H9 (cell line): ENCODE results near the gene KBTBD6. TPM values are rescaled to one million over a fixed set of nuclear protein-coding genes. Genes with fewer than 3 reads are reported as not detected.
A peak's percentile ranks its signal among the peaks of the same experiment; 100 is the strongest.

ENCODE experiments used
- DNase-seq: peaks from one replicate; pipeline ENCODE4 v3.0.0-alpha.2; 2017
- H2AFZ ChIP-seq: one replicate; pipeline ENCODE4 v1.6.1; 2013; ENCODE audit warnings: mild to moderate bottlenecking, low read length, control low read depth, moderate library complexity
- H2AK5ac ChIP-seq: 2 replicates; pipeline ENCODE4 v1.6.1; 2013; ENCODE audit warnings: low read length, control low read depth, mixed read lengths; ENCODE audit not compliant: insufficient read length
- H2BK120ac ChIP-seq: one replicate; pipeline ENCODE4 v1.6.1; 2013; ENCODE audit warnings: low read depth, mild to moderate bottlenecking, low read length, control low read depth, inconsistent platforms; ENCODE audit not compliant: poor library complexity, severe bottlenecking
- H2BK12ac ChIP-seq: 2 replicates; pipeline ENCODE4 v1.6.1; 2013; ENCODE audit warnings: low read length, control low read depth, mixed read lengths, low read depth; ENCODE audit not compliant: insufficient read length
- H2BK15ac ChIP-seq: 2 replicates; pipeline ENCODE4 v1.6.1; 2013; ENCODE audit warnings: low read depth, low read length, control low read depth
- H2BK20ac ChIP-seq: one replicate; pipeline ENCODE4 v1.6.1; 2013; ENCODE audit warnings: low read depth, mild to moderate bottlenecking, low read length, control low read depth, inconsistent platforms; ENCODE audit not compliant: poor library complexity, severe bottlenecking
- H2BK5ac ChIP-seq: 2 replicates; pipeline ENCODE4 v1.6.1; 2013; ENCODE audit warnings: low read length, control low read depth, mixed read lengths; ENCODE audit not compliant: insufficient read length
- H3K14ac ChIP-seq: 2 replicates; pipeline ENCODE4 v1.6.1; 2013; ENCODE audit warnings: low read length, control low read depth; ENCODE audit not compliant: insufficient read depth
- H3K18ac ChIP-seq: 2 replicates; pipeline ENCODE4 v1.6.1; 2013; ENCODE audit warnings: low read depth, mild to moderate bottlenecking, mixed read lengths, low read length, control low read depth; ENCODE audit not compliant: insufficient read length
- H3K23ac ChIP-seq: 2 replicates; pipeline ENCODE4 v1.6.1; 2013; ENCODE audit warnings: low read length, control low read depth, mixed read lengths, low read depth; ENCODE audit not compliant: insufficient read length
- H3K23me2 ChIP-seq: 2 replicates; pipeline ENCODE4 v1.6.1; 2013; ENCODE audit warnings: low read depth, mild to moderate bottlenecking, mixed read lengths, low read length, control low read depth; ENCODE audit not compliant: insufficient read length, poor library complexity, severe bottlenecking
- H3K27ac ChIP-seq: 2 replicates; pipeline ENCODE4 v1.5.1; 2013; ENCODE audit warnings: low read length, control low read depth, mixed read lengths, low read depth; ENCODE audit not compliant: insufficient read length
- H3K27me3 ChIP-seq: 2 replicates; pipeline ENCODE4 v1.6.1; 2013; ENCODE audit warnings: low read length, control low read depth, inconsistent platforms; ENCODE audit not compliant: insufficient read depth
- H3K4ac ChIP-seq: 2 replicates; pipeline ENCODE4 v1.6.1; 2013; ENCODE audit warnings: low read depth, mild to moderate bottlenecking, control low read depth, inconsistent platforms, low read length, moderate library complexity
- H3K4me1 ChIP-seq: 2 replicates; pipeline ENCODE4 v1.6.1; 2013; ENCODE audit warnings: low read length, control low read depth, inconsistent platforms; ENCODE audit not compliant: insufficient read depth
- H3K4me2 ChIP-seq: 2 replicates; pipeline ENCODE4 v1.6.1; 2013; ENCODE audit warnings: low read length, control low read depth, mixed read lengths; ENCODE audit not compliant: insufficient read length, insufficient read depth
- H3K56ac ChIP-seq: 2 replicates; pipeline ENCODE4 v1.6.1; 2013; ENCODE audit warnings: low read depth, mild to moderate bottlenecking, mixed read lengths, low read length, control low read depth; ENCODE audit not compliant: insufficient read length
- H3K79me1 ChIP-seq: 2 replicates; pipeline ENCODE4 v1.6.1; 2013; ENCODE audit warnings: low read depth, mild to moderate bottlenecking, moderate library complexity, low read length, control low read depth, inconsistent platforms; ENCODE audit not compliant: insufficient read depth, poor library complexity, severe bottlenecking
- H3K79me2 ChIP-seq: 2 replicates; pipeline ENCODE4 v1.6.1; 2013; ENCODE audit warnings: low read length, control low read depth, inconsistent platforms; ENCODE audit not compliant: insufficient read depth
- H3K9ac ChIP-seq: 2 replicates; pipeline ENCODE4 v1.6.1; 2013; ENCODE audit warnings: low read length, control low read depth, mixed read lengths; ENCODE audit not compliant: insufficient read length; ENCODE audit errors: extremely low read depth
- H3K9me3 ChIP-seq: one replicate; pipeline ENCODE4 v1.6.1; 2013; ENCODE audit warnings: low read depth, low read length, inconsistent platforms; ENCODE audit not compliant: control insufficient read depth
- H3T11ph ChIP-seq: one replicate; pipeline ENCODE4 v1.6.1; 2013; ENCODE audit warnings: mild to moderate bottlenecking, low read length, control low read depth, inconsistent platforms
- H4K20me1 ChIP-seq: one replicate; pipeline ENCODE4 v1.6.1; 2013; ENCODE audit not compliant: control insufficient read depth, insufficient read length, insufficient read depth
- H4K5ac ChIP-seq: 2 replicates; pipeline ENCODE4 v1.6.1; 2013; ENCODE audit warnings: low read depth, mild to moderate bottlenecking, mixed read lengths, low read length, control low read depth; ENCODE audit not compliant: insufficient read length
- H4K8ac ChIP-seq: replicated peaks from 2 replicates; pipeline ENCODE4 v1.6.1; 2013; ENCODE audit warnings: low read length, control low read depth, mixed read lengths, low read depth; ENCODE audit not compliant: insufficient read length
- H4K91ac ChIP-seq: 2 replicates; pipeline ENCODE4 v1.6.1; 2013; ENCODE audit warnings: low read depth, mild to moderate bottlenecking, moderate library complexity, mixed read lengths, low read length, control low read depth; ENCODE audit not compliant: insufficient read length
- H3K27ac Mint-ChIP-seq, 3 experiments: 2 replicates in 2 of 3; 3 replicates in 1 of 3; pipeline ENCODE4 v1.8.0; 2020 to 2021; ENCODE audit warnings: mixed read lengths in 3 of 3, mild to moderate bottlenecking in 1 of 3, moderate library complexity in 1 of 3
- H3K27me3 Mint-ChIP-seq: 2 replicates; pipeline ENCODE4 v1.8.0; 2021; ENCODE audit warnings: low read depth, mild to moderate bottlenecking, moderate library complexity, mixed read lengths
- H3K36me3 Mint-ChIP-seq, 3 experiments: 2 replicates in 2 of 3; 3 replicates in 1 of 3; pipeline ENCODE4 v1.8.0; 2020 to 2021; ENCODE audit warnings: low read depth in 3 of 3, mixed read lengths in 3 of 3; ENCODE audit not compliant: insufficient read depth in 1 of 3
- H3K4me1 Mint-ChIP-seq, 2 experiments: 2 replicates each; pipeline ENCODE4 v1.8.0; 2020; ENCODE audit warnings: mixed read lengths in 2 of 2
- H3K4me3 Mint-ChIP-seq, 2 experiments: 2 replicates in 1 of 2; 3 replicates in 1 of 2; pipeline ENCODE4 v1.8.0; 2020 to 2021; ENCODE audit warnings: mild to moderate bottlenecking in 2 of 2, mixed read lengths in 2 of 2, moderate library complexity in 1 of 2
- H3K9me3 Mint-ChIP-seq, 2 experiments: 2 replicates in 1 of 2; 3 replicates in 1 of 2; pipeline ENCODE4 v1.8.0; 2020; ENCODE audit warnings: mild to moderate bottlenecking in 2 of 2, mixed read lengths in 2 of 2, moderate library complexity in 1 of 2
- CTCF ChIP-seq: fragments of 200-600 bp; sonication (generic); conservative IDR thresholded peaks from 3 replicates; pipeline ENCODE4 v1.8.0; 2021; ENCODE audit warnings: antibody characterized with exemption, mild to moderate bottlenecking
- WGBS: extraction: QIAGEN DNeasy Blood & Tissue Kit; methylation state at CpG from one replicate; pipeline ENCODE4 v1.1.7; 2013; ENCODE audit warnings: missing lambda C conversion rate, low lambda C conversion rate, mixed read lengths; ENCODE audit not compliant: insufficient read length; ENCODE audit errors: extremely low coverage; 5-methylcytosine and 5-hydroxymethylcytosine counted together
- total RNA-seq: library from RNA; stranded (reverse); gene quantifications from 2 replicates; pipeline ENCODE4 v1.2.1, GENCODE V29; 2021

The KBTBD6 gene
- total RNA-seq, 1 experiment from 2014 or later, result 11.5 TPM

- Mint-ChIP-seq H3K4me1 (peaks cover 7 to 12% of the 10 kb centered on the region in 2 experiments), H3K27ac (no peak overlapping the region), H3K36me3 (peaks cover 5 to 22% (median 19%) of the 10 kb centered on the region in 3 experiments; a peak in 5 of 7 replicates), H3K27me3 (no peaks in the 10 kb centered on the region; the same call in 1 of the 2 replicates), H3K4me3 (peak overlapping the region in 1 of 2 experiments; percentile 2; a peak in 1 of 5 replicates), H3K9me3 (no peaks in the 10 kb centered on the region; a peak in 1 of 5 replicates)
- Histone ChIP-seq H3K79me1 (no peaks in the 10 kb centered on the region), H4K91ac (no peak overlapping the region), H2BK12ac (no peak overlapping the region), H4K8ac (no peak overlapping the region), H2AFZ (no peak overlapping the region), H2AK5ac (no peak overlapping the region), H3K79me2 (no peaks in the 10 kb centered on the region), H3K14ac (no peak overlapping the region), H3T11ph (no peak overlapping the region), H4K20me1 (no peaks in the 10 kb centered on the region), H3K18ac (no peak overlapping the region), H3K23me2 (no peaks in the 10 kb centered on the region), H3K27me3 (no peaks in the 10 kb centered on the region), H2BK120ac (no peak overlapping the region), H2BK20ac (no peak overlapping the region), H3K4ac (no peak overlapping the region), H3K23ac (no peak overlapping the region), H3K4me2 (no peak overlapping the region), H3K27ac (no peak overlapping the region), H4K5ac (no peak overlapping the region), H3K9ac (no peak overlapping the region), H3K4me1 (no peaks in the 10 kb centered on the region), H2BK5ac (no peak overlapping the region), H3K9me3 (no peaks in the 10 kb centered on the region), H2BK15ac (no peak overlapping the region), H3K56ac (no peak overlapping the region)
- WGBS, result no CpG with 5 or more reads among the region's 2 CpGs
- TF ChIP-seq CTCF, result no peak
- peak; percentile 76 for DNase-seq
These were observed 46.5 kb downstream of the KBTBD6 start for GRCh38 chr13:41085961-41086585.
